HG03354 (cell line): ENCODE data around the gene TMA7.

ENCODE experiments used
- ATAC-seq: cut with Tn5 transposase; IDR thresholded peaks from one replicate; pipeline ENCODE4 v1.9.1; 2021; ENCODE audit warnings: mild to moderate bottlenecking; ENCODE audit not compliant: unreplicated experiment, poor library complexity, severe bottlenecking

The TMA7 gene

DNA sequence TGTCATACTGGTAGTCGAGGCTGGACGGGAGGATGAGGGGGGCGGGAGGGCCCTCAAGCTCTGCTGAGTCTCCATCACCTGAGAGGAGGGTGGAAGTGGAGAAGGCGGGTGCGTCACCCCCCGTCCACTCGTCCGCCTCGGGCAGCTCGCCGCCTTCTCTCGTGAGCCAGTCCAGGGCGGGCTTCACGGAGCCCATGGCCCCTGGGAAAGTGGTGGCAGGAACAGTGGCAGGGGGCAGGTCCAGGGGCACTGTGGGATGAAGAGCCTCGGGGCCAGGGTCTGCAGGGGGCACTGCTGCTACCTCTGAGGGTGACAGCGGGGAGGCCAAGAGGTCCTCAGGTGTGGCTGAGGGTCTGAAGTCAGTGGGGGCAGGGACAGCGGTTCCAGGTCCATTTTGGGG is 20.5 kb upstream of the TMA7 start:
- no peak for ATAC-seq

DNA sequence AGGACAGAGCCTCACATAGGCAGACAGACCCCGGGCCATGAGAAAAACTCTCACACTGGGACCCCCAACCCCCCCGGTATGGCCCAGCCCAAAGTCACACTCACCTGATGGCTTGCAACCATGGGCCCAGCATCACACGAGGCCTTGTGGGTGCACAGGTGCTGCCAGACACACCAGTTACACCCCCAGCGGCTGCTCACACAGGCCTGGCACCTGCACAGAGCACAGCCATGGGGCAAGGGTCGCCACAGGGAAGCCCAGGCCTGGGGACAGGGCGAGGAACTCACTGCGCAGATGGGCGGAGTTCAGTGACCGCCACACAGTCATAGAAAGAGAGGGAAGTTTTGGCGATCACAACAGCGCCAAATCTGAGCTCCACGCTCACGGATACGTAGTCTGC is 19.5 kb upstream of the TMA7 start:
- no peak for ATAC-seq

DNA sequence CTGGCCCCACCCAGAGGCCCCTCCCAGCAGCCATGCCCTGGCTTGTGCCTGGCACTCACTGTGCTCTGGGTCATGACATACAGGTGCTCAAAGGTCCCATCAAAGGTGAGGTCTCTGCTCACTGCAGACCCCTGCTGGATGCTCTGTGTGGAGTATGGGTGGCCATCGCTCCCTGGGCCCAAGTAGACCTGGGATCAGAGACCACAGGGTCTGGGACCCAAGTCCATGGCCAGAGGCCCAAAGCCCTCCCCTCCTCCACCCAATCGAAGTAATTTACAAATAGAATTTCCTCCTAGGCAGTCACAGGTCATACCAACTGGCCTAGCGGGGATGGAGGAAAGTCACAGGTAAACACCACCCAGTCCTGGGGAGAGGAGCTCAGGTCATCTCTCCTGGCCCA is 17.8 kb upstream of the TMA7 start:
- ATAC-seq = no peak

DNA sequence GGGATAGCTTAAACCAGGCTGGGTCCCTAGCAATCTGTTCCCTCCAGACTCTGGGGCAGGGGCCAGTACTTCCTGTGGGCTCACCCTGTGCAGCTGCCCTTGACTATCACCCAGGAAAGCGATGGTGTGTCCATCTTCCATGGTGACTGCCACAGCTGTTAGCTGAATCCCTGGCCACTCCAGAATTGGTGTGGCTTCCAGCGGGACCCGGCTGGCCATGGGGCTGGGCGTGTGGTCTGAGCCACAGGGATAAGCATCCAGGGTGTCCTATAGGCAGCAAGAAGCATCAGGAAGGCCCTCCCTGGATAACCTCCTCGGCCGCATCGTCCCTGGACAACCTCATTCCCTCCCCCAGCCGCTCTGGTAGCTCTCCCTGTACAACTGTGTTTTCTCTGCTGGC is 17.4 kb upstream of the TMA7 start:
- ATAC-seq = no peak

DNA sequence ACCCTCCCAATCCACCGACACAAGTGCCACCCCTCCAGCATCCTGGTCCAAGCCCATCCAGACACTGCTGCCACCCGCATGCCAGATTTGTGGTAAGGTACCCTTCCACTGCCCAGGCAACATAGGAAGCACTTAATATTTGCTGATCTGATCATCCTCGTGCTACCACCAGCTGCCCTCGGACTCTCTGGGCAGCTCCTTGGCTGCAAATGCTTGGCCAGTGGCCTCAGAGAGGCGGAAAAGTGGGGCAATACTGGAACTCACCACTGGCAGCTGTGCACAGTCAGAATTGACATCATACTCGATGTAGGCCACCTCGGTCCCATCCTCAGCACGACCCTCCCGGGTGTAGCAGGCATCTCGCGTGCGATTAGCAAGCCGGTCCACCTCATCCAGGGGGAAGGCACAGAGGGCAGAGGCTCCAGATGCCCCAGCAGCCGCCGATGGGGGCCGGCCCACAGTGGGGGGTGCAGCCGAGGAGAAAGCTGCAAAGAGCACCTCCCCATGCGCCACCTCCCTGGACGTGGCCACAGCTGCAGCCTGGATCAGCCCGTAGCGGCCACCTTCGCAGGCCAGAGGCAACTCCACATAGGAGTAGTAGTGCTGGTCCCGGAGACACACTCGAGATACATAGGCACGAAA is 16.7 kb upstream of the TMA7 start:
- ATAC-seq = no peak

DNA sequence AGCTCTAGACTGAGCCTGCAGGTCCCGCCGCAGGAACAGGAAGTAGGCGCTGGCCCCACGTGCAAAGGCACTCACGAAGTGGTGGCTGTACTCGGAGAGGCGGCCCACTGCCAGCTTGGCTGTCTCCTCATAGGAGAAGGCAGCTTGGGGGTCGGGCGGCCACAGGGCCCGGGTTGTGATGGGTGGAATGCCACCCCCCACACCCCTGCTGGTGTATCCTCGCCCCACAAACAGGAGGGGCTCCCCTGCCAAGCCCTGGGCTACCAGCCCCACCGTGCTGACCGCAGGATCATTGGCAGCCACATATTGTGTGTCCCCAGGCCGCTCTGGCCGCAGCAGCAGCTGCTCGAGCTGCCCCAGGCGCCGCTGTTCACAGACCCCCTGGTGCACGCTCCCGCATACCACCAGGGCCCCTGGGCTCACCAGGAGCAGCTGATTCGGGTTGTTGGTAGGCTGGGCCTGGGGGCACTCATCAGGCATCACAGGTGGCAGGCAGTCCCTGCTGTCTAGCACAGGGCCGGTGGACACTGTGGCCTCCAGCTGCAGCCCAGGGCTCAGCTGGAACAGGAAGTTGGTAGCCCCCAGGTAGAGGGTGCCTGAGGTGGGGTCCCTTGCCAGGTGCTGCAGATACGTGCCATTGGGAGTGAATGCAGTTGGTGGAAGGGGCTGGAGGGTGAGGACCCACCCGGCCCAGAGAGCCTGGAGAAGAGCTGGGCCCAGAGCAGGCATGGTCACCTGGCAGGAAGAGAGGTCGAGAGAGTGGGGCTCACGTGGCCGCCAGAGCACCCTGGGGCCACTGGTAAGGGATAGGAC is 16.0 kb upstream of the TMA7 start:
- ATAC-seq = no peak

DNA sequence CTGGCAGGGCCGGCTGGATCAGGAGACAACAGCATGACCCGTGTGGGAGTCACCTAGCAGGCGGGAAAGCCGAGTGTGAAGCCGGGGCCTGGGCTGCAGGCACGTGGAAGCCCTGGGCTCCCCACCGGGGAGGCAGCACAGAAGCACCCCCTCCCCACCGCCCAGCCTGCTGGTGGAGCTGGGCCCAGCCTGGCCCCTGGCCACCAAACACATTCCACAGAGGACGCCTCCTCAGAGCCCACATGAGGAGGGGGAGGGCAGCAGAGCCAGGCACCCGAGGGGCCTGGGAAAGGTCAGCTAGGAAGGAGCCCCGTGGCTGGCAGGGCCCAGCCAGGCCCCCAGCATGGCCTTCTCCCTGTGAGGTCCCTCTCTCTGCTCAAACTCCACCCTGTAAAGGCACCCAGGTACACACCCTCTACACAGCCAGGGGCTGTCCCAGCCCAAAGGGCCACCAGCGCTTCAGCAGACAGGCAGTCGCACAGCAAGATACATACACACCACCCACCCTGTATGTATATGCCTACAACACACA is 14.7 kb upstream of the TMA7 start:
- ATAC-seq = no peak

DNA sequence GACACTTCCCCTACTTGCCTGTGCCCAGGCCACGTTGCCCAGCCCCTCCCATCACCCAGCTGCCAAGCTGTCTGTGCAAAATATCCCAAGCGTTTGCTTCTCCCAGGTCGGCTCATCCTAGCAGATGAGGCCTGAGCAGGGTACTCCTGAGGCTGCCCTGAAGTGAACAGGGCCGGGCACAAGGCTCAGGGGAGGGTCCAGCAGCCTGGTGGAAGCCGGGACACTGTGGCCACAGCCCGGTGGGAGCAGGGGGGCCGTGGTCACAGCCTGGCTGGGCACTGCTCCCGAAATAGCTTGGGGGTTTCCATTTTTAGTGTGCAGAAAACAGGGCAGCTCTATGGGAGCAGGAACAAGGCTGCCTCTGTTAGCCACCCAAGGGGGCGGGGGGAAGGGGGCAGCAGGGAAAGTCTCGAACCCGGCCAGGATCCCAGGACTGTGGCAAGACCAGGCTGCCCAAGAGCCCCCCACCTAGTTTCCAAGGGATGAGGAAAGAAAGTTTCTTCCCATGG is 13.6 kb upstream of the TMA7 start:
- ATAC-seq = no peak

DNA sequence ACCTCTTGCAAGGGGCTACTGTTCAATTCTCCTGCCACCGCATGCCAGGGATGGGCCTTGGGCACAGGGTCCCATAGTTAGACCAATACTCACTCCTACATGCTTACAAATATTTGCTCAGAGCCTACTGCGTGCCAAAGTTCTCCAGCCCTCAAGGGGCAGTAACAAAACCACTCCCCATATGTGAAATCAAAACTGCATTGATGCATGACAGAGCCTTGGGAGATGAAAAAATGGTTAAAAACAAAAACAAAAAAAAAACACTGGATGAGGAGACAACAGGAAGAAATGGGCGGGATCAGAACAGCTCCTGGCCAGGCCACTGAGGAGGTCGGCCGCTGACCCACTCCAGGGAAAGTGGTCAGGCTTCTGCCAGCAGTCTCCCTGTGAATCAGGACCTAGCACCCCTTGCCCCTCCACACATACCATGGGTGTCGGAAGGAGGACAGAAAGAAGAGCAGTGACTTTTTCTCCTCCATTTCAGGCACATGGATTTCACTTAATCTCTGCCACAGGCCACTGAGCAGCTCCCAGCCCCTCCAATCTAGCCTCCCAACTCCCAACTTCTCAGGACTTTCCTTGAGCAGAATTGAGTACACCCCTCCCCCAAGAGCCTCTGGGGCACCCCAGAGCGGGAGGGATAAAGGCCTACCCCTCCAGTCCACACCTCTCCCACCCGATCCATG is 13.0 kb upstream of the TMA7 start:
- ATAC-seq = no peak

DNA sequence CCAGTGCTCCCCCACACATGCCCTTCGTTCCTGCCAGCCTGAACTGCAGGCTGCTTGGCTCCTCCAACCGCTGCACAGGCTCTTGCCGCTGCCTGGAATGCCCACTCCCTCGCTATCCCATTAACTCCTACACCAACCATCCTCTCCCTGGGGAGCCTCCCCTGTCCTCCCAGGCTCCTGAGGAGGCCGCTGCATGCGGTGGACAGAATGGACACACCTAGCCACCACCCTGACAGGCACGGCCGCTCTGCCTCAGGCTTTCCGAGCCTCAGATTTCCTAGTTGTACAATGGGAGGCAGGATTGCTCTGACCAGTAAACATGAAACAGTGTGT is 12.5 kb upstream of the TMA7 start:
- ATAC-seq = no peak

DNA sequence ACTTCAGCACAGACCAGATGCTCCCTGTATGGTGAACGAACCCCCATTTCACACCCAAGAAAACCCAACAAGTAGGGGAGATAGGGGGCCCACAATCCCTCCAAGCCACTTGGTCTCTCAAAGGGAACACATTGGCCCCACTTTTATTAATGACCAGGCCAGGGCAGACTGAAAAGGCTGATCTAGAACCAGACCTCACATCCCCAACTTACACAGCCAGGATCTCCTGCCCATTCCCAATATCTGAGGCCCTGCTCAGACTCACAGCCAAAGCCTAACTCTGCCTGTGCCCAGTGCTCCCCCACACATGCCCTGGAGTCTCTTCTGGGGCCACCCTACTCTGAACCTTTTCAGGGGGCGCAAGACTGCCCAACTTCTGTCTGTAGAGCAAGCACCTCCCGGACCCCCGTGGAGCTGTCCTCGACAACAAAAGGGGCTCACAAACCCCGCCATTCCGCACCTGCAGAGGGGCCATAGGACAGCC is 11.9 kb upstream of the TMA7 start:
- ATAC-seq = no peak

DNA sequence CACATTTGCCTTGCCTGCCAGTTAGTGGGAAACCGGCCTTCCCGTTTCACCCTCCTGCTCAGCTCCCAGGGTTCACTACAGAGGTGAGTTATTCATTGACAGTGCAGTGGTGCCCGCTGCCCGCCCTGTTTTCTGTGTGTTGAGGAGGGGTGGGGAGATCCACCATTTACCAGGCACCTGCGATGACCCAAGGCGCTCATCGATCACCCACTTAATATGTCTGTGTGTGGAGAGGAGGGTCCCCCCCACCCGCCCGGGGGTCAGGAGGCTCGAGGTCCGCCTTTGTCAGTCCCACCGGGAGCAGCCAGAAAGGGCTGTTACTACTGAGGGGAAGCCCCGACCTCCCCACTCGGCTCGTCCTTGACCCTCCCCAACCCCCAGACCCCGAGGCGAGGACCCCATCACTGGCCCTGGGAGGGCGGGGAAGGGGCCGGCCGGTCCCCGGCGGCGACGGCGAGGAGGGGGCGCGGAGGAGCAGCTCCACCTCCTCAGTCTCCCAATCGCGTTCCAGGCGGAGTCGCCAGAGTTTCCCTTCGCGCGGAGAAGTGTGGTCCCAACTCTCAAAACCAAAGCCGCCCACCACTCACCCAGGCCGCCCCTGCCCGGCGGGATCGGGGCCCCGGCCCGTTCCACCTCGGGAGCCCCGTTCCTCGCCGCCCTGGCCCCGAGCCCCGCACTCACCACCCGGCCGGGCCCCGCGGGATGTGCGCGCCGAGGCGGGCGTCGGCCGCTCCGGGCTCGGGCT is 11.3 kb upstream of the TMA7 start:
- ATAC-seq = peak; percentile 50

DNA sequence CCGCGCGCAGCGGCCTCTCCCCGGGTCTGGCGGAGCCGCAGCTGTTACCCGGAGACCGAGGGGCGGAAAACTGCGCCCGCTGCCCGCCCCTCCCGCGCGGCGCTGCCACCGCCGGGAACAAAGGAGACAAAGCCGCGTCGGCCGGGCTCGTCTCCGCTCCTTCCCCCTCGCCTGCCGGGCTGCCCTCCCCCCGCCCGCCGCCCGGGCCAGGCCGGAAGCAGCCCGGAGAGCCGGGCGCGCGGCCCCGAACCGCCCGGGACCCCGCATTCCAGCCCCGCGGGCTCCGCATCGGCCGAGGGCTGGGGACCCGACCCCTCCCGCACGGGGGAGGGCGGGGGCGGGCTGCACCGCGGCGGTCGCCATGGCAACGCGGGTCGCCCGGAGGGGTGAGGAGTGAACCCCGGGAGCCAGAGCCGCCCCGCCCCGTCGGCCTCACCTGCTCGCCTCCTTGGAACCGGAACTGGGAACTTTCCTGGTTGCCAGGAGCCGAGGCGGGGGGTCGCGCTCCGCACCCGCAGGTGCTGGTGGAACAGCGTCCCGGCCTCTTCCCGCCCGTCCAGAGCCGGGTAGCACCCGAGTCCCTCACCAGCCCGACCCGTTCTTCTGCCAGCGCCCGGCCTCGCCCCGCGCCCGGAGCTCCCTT is 10.6 kb upstream of the TMA7 start:
- ATAC-seq = peak; percentile 49

DNA sequence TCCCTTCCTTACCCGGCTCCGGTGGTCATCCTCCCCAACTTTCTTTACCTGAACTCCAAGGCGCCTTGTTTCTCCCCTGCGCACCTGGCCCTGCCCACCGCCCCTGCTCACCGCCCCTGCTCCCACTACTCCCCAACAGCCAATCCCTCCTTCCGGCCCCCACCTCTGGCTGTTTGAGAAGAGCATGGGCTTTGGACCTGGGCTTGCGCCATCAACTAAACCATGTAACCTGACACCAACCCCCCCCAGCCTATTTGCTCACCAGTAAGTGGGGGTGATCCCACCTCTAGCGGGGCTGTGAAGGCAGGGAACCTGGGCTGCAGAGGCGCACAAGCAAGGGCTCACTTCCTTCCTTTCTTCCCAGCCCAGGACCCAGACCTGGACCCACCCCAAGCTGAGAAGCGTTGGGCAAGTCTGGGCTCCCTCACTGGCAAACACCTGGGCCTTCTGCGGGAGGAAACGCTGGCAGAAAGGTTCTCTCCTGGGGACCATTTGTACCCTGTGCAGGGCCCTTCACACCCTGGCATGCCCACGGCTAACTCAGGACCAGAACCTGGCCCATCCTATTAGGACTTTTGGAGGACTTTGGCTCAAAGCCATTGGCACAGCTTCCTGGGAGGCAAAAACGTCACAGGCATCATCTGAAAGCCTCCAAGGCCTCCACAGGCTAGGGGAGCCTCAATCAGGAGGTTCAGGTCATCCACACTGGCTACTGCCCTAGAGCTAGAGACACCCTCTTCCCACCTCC is 9.9 kb upstream of the TMA7 start, which contains the start of gene PLXNB1:
Gene PLXNB1, minus strand, starts transcription at position 127 of the 748 bp plus-strand sequence. CDS start 5,475 bp downstream, outside the sequence.
- no peak for ATAC-seq

DNA sequence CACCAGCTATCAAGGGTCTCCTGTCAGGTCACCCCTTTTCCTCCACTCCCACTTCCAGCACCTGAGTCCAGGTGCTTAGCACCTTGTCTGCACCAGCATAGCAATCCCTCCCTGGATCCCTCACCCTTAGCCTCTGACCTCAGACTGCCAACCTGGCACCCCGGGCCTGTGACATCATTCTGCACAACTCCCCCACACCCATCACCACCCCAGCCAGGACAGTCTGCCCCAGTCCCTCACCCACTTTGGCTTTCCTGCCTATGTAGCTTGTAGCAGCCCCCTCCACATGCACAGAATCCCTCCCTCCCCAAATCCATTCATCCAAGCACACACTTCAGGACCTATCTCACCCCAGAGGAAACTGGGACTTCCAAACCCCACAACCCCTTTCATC is 9.4 kb upstream of the TMA7 start:
- ATAC-seq = no peak

DNA sequence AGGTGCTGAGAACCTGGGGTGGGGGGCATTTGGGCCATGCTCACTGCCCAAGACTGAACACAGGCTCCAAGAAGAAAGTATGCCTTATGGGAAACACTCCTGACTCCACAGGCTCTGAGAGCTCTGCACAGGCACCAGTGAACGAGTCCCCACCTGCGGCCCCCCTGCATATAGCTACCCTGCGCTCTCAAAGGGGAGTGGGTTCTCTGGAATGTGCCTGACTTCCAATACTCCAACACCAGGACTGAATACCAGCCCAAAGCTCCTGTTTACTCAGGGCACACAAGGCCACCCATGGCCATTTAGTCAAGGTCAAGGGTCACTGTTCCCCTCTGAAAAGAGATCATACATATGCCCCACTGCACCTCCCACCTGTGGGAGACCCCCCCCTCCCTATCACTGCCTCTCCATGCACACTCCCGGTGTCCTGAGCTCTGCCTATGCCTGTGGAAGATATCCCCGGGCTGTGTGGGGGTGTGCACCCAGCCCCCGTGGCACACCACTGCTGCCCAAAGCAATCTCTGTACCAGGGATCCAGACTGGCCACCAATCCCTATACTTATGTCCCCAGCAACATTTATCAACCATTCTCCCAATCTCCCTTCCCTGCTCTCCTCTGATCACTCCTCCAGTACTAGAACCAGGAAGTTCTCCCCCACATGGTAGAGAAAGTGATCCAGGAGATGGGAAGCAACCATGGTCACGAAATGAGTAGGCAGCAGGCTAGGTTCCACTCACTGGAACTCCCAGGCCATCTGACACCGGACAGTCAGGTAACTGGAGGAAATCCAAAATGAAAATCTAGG is 8.6 kb upstream of the TMA7 start:
- no peak for ATAC-seq

DNA sequence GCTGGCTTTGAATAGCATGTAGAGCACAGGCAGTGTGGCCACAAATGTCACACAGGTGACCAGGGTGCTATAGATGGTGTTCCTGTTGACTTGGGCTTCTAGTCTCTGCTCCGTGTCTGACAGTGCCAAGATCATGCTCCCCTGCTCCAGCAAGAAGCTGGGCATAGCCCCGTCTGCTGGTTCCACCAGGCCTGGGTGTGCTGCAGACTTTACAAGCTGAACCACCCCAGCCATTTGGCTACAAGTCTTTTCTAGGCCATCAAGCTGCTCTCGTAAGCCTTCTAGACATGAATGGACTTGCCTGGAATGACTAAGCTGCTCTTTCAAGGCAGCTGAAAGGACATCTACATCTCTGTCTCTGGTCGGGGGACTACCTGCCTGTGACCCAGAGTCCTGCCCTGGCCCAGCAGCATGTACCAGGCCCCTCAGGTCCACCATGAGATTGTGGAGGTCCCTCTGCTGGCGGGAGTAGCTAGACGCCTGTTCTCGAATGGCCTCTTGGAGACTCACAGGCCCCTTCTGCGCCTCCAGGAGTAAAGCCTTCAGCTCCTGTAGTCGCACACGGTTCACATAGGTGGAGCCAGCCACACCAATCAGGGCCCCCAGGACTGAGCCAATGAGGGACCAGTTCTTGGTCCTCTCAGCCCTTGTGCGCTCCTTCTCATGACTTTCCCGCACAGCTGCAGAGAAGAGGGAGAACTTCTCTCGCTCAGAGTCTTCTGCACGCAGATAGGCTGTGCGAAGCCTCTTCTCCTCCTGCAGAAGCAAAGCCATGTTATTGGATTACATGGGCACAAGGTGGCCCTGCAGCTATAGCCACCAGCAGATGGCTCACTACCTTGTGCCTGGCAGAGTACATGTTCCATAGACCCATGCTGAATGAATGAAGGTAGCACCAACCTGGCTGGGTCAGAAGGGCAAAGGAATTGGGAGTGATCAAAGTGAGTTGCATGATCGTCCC is 7.4 kb upstream of the TMA7 start:
- no peak for ATAC-seq
